Parathyroid adenoma (tissue), 2 donors: ENCODE results near the gene ADAMTSL4.

ENCODE experiments used
- H2AFZ ChIP-seq: fragments of 300-600 bp; sonication (generic); one replicate; pipeline ENCODE4 v1.7.0; 2017; ENCODE audit warnings: antibody characterized with exemption, mild to moderate bottlenecking
- H3K27ac ChIP-seq: fragments of 300-600 bp; sonication (generic); one replicate; pipeline ENCODE4 v1.7.0; 2017
- H3K27me3 ChIP-seq: fragments of 300-600 bp; sonication (generic); one replicate; pipeline ENCODE4 v1.7.0; 2017; ENCODE audit warnings: low read length; ENCODE audit not compliant: control insufficient read depth, insufficient read depth
- H3K36me3 ChIP-seq: fragments of 300-600 bp; sonication (generic); one replicate; pipeline ENCODE4 v1.7.0; 2017; ENCODE audit warnings: low read length; ENCODE audit not compliant: control insufficient read depth, insufficient read depth
- H3K4me1 ChIP-seq: fragments of 300-600 bp; sonication (generic); one replicate; pipeline ENCODE4 v1.7.0; 2017; ENCODE audit warnings: control low read depth
- H3K4me2 ChIP-seq: fragments of 300-600 bp; sonication (generic); one replicate; pipeline ENCODE4 v1.7.0; 2017; ENCODE audit warnings: low read length
- H3K4me3 ChIP-seq: fragments of 300-600 bp; sonication (generic); one replicate; pipeline ENCODE4 v1.7.0; 2017; ENCODE audit warnings: low read depth, low read length
- H3K79me2 ChIP-seq: fragments of 300-600 bp; sonication (generic); one replicate; pipeline ENCODE4 v1.7.0; 2017; ENCODE audit warnings: control low read depth
- H3K9ac ChIP-seq: fragments of 300-600 bp; sonication (generic); one replicate; pipeline ENCODE4 v1.7.0; 2017; ENCODE audit warnings: mild to moderate bottlenecking
- H3K9me3 ChIP-seq: fragments of 300-600 bp; sonication (generic); one replicate; pipeline ENCODE4 v1.7.0; 2017; ENCODE audit warnings: low read length; ENCODE audit not compliant: control insufficient read depth
- TF ChIP-seq, protein P1 (sequence below): fragments of 300-600 bp; sonication (generic); IDR thresholded peaks from one replicate; pipeline ENCODE4 v1.7.0; 2017; ENCODE audit warnings: antibody characterized with exemption, mild to moderate bottlenecking
- donor health status: primary hyperparathyroidism.

The ADAMTSL4 gene

DNA sequence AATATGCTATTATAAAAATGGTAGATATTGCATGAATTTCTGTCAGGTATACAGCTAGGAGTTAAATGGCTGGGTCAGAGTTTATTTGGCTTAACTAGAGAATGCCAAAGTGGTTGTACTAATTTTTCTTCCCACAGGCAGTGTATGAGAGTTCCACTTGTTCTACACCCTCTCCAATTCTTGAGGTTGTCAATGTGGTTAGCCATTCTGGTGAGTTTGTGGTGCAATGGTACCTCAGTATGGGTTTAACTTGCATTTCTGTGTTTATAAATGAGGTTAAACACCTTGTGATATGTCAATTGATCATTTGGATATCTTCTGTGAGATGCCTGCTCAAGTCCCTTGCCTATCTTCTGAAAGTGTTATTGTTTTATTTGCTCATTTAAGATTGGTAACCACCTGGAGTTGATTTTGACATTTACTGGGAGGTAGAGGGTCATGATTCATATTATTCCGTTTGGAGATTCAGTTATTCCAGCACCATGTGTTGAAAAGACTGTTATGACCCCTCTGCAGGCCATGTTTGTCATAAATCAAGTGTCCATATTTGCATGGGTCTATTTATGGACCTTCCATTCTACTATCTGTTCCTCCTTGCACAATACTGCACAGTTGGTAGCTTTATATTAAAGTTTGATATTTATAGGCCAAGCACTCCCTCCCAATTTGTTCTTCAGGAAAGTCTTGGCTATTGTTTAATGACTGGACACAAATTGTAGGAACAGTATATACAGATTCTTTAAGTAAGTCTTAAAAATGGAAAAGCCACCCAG, 27.8 kb upstream of the ADAMTSL4 start:
- Histone ChIP-seq H3K4me2 (no peak overlapping the region), H3K9me3 (no peaks in the 10 kb centered on the region), H2AFZ (no peak overlapping the region), H3K4me1 (no peaks in the 10 kb centered on the region), H3K4me3 (no peak overlapping the region), H3K27me3 (no peaks in the 10 kb centered on the region), H3K9ac (no peak overlapping the region), H3K36me3 (no peaks in the 10 kb centered on the region), H3K27ac (no peak overlapping the region), H3K79me2 (no peaks in the 10 kb centered on the region)
- TF ChIP-seq, protein P1, sequence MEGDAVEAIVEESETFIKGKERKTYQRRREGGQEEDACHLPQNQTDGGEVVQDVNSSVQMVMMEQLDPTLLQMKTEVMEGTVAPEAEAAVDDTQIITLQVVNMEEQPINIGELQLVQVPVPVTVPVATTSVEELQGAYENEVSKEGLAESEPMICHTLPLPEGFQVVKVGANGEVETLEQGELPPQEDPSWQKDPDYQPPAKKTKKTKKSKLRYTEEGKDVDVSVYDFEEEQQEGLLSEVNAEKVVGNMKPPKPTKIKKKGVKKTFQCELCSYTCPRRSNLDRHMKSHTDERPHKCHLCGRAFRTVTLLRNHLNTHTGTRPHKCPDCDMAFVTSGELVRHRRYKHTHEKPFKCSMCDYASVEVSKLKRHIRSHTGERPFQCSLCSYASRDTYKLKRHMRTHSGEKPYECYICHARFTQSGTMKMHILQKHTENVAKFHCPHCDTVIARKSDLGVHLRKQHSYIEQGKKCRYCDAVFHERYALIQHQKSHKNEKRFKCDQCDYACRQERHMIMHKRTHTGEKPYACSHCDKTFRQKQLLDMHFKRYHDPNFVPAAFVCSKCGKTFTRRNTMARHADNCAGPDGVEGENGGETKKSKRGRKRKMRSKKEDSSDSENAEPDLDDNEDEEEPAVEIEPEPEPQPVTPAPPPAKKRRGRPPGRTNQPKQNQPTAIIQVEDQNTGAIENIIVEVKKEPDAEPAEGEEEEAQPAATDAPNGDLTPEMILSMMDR = no peak

DNA sequence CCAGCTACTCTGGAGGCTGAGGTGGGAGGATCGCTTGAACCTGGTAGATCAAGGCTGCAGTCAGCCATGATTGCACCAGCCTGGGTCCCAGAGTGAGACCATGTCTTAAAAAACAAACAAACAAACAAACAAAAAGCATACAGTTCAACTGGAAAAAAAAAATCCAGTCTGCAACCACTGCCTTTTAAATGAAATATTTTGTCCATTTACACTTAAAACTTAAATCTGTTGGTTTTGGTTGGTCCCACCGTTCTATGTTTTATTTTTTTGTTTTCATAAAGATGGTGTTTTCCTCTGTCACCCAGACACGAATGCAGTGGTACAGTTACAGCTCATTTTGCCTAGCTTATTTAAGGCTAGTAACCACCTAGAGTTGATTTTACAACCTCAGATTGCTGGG, 23.9 kb upstream of the ADAMTSL4 start:
- H3K79me2 ChIP-seq = no peaks in the 10 kb centered on the region
- no peaks in the 10 kb centered on the region for H3K9me3 ChIP-seq
- H3K4me3 ChIP-seq = no peak overlapping the region
- no peak overlapping the region for H2AFZ ChIP-seq
- H3K36me3 ChIP-seq = no peaks in the 10 kb centered on the region
- TF ChIP-seq, protein P1 = no peak
- no peak overlapping the region for H3K27ac ChIP-seq
- no peak overlapping the region for H3K9ac ChIP-seq
- no peak overlapping the region for H3K4me2 ChIP-seq
- no peaks in the 10 kb centered on the region for H3K4me1 ChIP-seq
- H3K27me3 ChIP-seq = no peaks in the 10 kb centered on the region

DNA sequence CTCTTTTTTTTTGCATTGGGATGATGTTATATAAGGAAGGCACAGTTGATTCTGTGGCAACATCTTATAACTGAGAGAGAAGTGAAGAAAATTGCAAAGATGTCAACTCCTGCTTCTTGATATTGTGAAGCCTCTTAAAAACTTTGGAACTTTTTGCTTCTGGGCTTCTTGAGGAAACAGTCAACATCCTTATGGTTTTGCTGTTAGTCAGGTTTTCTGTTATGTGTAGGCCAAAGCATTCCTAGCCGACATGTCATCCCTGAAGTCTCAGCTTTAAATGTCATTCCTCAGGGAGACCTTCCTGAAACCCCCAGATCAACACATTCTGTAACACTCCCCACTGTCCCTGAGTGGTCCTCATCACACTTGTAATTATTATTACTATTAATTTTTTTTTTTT, 21.0 kb upstream of the ADAMTSL4 start:
- H3K4me1 ChIP-seq = no peaks in the 10 kb centered on the region
- H3K79me2 ChIP-seq = no peaks in the 10 kb centered on the region
- H3K9ac ChIP-seq = no peak overlapping the region
- no peak overlapping the region for H3K4me3 ChIP-seq
- no peaks in the 10 kb centered on the region for H3K27me3 ChIP-seq
- no peak overlapping the region for H3K27ac ChIP-seq
- no peak overlapping the region for H2AFZ ChIP-seq
- TF ChIP-seq, protein P1 = no peak
- H3K9me3 ChIP-seq = no peaks in the 10 kb centered on the region
- no peak overlapping the region for H3K4me2 ChIP-seq
- no peaks in the 10 kb centered on the region for H3K36me3 ChIP-seq

DNA sequence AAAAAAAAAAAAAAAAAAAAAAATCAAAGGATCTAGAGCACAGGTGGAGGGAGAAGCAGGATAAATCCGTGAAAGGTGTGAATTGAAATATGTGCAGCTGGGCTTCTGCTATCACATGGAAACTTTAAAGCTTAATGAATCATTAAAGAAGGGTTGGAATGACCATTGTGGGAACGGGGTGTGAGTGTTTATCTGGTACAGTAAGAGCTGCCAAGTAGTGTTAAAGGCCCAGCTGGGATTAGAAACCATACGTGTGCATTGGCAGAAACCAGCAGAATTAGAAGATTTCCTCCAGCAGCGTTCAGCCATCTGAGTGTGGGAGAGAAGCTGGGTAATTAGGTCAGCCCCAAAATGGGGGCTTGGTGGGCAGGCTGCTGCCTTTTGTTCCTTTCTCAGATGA, 20.2 kb upstream of the ADAMTSL4 start:
- H3K9ac ChIP-seq = no peak overlapping the region

More for the DNA sequence above, 20.2 kb upstream of the ADAMTSL4 start:
- Histone ChIP-seq H3K27ac (no peak overlapping the region), H2AFZ (no peak overlapping the region), H3K27me3 (no peaks in the 10 kb centered on the region), H3K4me2 (no peak overlapping the region), H3K4me1 (no peaks in the 10 kb centered on the region), H3K4me3 (no peak overlapping the region), H3K36me3 (no peaks in the 10 kb centered on the region), H3K79me2 (no peaks in the 10 kb centered on the region), H3K9me3 (no peaks in the 10 kb centered on the region)
- TF ChIP-seq, protein P1 = no peak
